Inflammatory macrophage (primary cell): ENCODE results near the gene AICDA.
"Not testable (repeated sequence)": the region's sequence is repeated elsewhere in the genome, so short reads cannot be mapped to it uniquely, and the experiment has no call there.

Source experiments
- DNase-seq, 2 donors: peaks; one replicate each; pipeline ENCODE4 v3.0.0-alpha.2; 2020 to 2022

The AICDA gene

DNA sequence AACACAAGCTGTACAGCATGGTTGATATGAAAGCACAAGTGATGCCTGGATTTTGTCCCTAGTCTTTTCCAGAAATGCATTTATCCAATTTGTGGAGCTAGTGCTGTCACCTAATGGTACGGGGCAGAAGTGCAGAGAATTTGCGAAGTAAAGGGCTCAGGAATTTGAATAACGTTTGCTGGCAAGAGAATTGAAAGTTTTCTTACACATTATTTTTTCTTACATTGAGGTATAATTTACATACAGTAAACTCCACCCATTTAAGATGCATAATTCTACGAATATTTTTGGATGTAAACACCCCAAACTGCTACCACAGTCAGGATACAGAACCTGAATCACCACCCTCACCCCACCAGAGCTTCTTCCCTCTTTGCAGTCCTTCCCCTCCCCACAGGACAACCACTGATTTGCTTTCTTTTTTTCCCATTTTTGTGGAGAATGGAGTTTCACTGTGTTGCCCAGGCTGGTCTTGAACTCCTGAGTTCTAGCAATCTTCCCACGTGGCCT is 3.5 kb downstream of the AICDA start:
- peak; percentile 61 to 63 for DNase-seq

DNA sequence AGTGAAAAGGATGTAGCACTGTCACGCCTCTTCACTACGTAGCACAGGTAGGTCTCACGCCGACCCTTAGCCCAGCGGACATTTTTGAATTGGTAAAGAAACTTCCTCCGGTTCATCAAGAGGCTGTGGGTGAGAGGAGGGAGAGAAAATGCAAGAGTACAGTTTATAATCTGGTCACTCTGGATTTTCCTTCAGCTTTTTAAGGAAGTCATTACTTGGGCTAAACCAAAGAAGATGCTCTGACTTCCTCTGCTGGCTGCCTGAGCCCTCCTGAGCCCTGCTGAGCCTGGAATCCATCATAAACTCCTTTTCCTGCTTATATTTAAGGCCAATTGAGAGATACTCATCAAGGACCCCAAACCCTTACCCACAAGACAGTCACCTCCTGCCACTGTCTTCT is 5.8 kb downstream of the AICDA start:
- peak in 1 of 2 donors; percentile 27 for DNase-seq

DNA sequence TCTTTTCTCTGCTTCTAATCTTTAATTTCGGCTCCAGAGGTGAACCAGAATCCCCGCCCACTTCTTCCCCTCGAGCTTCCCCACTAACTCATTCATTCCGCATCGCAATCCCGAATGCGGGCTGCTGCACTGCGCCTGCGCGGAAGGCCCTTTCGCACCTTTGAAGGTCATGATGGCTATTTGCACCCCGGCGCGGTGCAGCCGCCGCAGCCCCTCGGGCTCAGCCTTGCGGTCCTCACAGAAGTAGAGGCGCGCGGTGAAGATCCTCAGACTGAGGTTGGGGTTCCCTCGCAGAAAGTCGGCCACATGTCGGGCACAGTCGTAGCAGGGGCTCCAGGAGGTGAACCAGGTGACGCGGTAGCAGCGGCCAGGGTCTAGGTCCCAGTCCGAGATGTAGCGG is 7.6 kb downstream of the AICDA start:
- no peak for DNase-seq

DNA sequence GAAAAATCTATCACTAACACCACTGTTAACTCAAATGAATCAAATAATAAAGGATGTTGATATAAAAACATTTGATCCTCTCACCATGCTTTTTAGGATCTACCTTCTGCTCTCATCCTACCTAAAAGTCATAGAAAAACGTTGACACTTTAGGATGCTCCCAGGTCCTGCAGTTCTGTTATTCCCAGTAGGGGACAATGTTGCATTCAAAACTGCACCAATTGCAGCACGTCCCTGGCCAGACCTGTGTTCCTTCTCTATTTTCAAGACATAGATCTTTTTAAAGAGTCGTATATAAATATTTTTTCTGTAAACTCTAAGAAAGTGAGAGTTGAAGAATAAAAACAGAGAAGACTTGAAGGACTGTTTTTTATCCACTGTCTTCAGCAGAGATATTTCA is 8.8 kb downstream of the AICDA start:
- DNase-seq: peak; percentile 32 to 49

DNA sequence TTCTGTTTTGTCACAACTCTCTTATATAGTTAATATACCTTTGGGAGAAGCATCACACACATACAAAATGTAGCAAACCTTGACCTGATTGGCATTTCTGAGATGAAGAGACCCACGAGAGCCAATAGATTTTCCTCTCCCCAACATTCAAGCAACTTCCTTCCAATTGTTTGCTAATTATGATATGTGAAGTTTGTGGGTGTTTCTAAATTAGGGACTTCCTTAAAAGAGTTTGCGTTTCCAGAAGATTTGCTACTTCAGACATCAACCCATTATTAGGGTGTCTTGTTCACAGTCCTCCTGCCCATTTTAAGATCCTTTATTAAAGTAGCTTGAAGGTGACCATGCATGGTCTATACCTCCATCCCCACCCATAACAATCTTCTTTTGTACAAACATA is 9.4 kb downstream of the AICDA start:
- peak in 1 of 2 donors; percentile 54 for DNase-seq

DNA sequence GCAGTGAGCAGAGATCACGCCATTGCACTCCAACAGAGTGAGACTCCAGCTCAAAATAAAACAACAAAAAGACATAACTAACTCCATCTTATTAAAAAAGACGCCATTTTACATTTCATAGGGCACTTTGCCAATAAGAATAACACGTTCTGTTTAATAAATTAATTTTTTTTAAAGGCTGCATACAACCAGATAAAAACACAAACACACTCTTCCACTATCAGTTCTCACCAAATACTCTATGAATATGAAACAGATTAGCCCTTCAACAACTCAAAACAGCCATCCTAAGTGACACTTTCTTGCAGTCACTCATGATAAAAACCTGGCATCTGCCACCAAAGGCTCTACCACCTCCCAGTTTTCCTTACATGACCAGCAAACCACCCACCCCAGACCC is 16.1 kb downstream of the AICDA start:
- DNase-seq: no peak

DNA sequence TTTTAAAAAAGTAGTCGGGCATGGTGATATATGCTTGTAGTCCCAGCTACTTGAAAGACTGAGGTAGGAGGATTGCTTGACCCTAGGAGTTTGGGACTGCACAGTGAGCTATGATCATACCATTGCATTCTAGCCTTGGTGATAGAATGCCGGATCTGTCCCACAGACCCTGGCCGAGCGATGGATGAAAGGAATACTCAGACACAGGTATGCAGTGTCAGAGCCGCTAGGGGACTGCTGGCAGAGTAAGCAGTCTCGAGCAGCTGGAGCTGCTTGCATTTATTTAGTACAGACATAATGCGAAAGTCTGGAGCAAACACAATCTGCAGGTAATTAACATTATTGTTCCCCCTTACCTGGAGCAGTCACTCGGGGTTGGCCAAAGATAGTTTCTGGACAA is 18.6 kb downstream of the AICDA start:
- no peak for DNase-seq

DNA sequence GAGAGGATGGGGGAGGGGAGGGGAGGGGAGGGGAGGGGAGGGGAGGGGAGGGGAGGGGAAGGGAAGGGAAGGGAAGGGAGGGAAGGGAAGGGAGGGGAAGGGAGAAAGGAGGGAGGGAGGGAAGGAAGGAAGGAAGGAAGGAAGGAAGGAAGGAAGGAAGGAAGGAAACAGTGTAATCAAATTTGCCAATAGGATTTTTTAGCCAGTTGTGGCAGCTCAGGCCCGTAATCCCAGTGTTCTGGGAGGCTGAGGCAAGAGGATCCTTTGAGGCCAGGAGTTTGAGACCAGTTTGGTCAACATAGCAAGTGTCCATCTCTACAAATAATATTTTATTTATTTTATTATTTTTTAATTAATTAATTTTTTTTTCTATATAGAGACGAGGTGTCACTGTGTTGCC is 19.4 kb downstream of the AICDA start:
- DNase-seq: no peak

DNA sequence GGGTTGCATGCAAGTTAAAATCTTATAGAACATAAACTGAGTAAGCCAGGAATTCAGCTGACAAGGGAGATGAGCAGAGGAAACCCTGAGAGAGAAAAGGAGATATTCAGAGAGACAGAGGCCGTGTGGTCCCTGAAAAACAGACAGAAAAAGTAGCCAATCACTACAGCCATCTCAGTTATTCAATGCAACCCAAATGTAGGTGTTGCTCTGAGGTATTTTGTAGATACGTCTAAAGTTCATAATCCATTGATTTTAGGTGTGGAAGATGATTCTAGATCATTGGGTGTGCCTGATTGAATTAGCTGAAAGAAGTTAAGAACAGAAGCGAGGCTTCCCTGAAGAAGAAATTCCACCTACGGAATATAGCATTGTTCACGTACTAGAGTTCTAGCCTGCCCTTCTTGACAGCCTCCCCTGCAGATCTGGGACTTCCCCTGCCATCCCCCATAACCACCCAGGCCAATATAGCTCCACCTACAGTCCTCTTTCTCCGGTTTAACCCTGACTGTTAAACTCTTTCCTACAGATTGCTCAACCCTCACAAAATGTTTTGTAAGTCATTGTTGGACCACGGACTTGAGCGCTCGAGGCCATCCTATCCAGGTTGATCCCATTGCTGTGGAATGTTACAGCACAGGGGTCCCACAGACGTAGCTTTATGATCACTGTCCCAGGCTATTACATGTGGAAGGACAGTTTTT is 21.7 kb downstream of the AICDA start:
- peak; percentile 74 to 75 for DNase-seq

DNA sequence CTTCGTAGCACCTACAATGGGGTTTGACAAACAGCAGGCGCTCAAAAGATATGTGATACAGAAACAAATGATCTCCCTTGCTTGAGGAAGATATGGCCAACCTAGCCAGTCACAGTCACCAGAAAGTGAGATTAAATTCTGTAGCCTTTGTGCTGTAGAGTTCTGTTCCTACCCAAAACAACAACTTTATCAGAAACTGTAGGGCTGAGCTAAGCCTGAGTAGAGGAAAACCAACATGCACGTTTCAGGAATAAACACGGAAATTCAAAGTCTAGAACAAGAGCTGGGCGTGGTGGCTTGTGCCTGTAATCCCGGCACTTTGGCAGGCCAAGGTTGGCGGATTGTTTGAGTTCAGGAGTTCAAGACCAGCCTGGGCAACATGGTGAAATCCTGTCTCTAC is 23.0 kb downstream of the AICDA start:
- no peak for DNase-seq

DNA sequence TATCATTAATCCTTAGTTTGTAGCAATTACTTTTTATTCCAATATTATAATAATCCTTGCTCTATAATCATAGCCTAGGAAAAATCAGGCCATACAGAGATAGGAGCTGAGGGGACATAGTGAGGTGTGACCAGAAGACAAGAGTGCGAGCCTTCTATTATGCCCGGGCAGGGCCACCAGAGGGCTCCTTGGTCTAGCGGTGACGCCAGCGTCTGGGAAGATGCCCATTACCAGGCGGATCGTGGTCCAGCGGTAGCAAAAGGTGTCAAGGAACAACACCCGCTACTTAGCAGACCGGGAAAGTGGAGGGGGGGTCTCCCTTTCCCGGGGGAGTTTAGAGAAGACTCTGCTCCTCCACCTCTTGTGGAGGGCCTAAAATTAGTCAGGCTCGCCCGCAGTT is 28.2 kb downstream of the AICDA start:
- not testable (repeated sequence) for DNase-seq

DNA sequence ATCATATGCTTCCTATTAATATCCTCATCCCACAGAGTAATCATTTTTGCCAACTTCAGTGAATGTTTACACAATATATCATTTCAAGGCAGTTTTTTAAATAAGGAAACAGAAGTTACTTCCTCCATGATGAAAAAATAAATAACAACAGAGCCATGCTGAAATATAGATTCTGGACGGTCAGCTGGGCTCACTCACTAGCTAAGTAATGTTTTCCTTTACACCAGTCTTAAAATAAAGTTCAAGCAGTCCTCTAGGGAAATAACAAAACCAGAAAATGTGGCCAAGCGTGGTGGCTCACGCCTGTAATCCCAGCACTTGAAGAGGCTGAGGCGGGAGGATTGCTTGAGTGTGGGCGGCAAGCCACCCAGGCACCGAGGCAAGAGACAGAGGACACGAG is 28.7 kb downstream of the AICDA start:
- peak; percentile 79 to 93 for DNase-seq

DNA sequence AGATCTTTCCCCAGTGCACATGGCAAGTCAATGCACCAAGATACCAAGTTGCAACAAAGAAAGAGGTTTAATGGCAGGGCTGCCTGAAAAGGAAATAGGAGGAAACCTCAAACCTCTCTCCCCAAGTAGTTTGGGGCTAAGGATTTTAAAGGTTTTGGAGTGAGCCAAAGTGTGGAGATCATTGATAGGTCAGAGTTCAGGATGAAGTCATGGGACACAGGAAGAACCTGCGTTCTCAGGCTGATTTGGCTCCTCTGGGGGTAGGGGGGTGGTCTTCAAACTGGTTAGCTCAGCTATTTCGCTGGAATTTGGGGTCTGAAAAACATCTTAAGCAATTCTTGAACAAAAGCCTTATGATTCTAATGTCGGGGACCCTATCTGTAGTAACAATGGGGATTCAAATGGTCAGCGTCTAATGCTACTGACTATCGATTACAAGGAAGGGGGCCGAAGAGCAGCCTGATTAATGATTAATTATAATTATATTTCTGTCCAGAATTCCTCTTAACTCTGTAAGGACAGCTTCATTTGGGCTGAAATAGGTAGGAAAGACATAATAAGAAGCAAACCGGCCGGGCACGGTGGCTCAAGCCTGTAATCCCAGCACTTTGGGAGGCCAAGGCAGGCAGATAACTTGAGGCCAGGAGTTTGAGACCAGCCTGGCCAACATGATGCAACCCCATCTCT is 31.4 kb downstream of the AICDA start:
- DNase-seq: no peak

DNA sequence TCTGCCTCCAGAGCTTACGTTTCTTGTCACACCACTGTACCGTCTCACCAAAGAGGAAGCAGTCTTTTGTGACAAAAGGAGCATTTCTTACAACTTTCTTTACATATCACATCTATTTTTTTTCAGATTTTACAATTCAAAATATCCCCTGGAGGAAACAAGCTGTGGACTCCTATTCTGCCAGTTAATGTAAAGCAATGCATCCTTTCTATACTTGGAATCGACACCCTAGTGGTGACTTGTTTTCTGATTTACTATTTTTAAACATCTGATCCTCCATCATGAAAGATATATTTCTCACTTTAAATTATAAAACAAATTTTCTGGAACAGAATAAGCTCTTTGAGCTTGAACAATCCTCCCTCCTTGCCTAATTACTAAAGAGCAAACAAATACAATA is 34.8 kb downstream of the AICDA start:
- DNase-seq: no peak

DNA sequence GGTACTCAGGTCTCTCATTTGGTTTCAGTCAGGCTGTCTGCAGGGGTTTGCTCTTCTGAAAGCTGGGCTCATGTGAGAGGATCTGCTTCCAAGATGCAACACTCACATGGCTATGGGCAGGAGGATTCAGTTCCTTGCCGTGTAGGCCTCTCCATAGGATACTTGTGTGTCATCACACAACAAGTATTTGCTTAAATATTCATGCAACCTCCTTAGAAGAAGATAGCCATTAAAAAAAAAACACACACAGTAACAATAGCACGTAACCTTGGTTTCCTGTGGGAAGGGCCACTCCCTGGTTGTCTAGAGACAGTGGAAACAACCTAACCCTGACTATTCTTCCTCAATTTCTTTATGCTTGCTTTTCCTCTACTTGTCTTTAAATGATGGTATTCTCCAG is 40.2 kb downstream of the AICDA start:
- DNase-seq: peak; percentile 74 to 88

DNA sequence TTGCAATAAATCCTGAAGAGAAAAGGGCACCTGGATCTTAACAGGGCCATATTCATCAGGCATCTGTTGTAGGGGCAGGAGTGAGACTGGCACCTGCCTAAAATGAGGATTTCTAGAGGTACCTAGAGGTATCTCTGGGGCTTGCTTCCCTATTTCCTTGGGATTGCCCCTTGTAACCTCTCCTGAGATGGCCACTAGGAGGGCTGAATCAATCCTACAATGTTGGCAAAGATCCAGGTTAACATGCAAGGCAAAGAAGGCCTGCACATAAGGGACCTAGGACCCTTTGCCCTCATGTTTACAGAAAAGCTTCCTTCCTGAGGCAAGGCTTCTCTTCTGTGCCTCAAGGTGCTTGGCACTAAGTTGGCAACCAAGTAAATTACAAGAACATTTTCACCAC is 46.1 kb downstream of the AICDA start:
- DNase-seq: peak; percentile 27 to 39

DNA sequence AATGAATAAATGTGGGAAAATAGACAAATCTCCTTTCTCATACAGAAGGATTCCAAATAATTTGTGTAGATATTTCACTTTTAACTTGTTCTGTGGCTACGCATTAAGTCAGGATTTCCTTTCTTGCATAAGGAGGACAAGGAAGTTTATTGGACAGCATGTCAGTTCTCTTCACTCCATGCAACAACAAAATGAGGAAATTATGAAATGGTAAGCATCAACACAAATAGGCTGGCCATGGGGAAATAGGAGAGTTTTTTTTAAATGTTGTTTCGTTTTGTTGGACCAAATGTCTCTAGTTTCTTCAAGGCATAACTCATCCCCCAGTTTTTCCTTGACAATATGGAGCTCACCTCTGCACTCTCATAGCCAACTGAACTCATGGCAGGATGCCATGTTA is 46.6 kb downstream of the AICDA start:
- peak; percentile 53 to 82 for DNase-seq

DNA sequence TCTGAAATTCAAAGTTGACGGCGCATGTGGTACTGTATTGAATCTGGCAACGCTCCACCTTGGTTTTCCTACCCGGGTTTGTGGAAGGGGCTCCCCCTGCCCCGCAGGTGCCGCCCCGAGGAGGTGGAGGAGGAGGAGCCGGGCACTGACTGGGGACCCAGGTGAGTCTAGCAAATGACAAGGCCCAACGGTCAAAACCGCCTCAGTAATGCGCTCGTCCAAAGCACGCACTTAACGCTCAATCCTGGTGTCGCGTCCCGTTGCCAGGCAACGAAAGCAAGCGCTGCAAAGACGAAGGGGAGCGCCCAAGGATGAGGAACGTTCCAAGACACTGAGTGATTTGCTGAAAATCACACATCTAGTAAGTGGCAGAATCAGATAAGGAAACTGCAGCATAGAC is 48.0 kb downstream of the AICDA start:
- DNase-seq: no peak

DNA sequence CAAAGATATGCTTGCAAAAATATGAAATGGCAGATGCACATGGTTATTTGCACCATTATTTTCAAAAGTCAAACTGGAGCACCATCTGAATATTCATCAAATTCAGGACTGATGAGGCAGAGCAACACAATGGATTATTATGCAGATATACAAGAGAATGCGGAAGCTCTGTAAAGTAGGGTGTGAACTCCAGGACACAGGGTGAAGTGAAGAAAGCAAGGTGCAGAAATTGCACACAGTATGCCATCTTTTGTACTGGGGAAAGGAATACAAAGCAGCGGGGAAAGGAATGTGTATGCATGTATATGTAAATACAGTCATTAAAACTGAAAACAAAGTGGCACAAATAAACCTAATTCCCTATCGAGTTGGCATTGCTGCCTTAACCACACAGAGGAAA is 49.3 kb downstream of the AICDA start:
- no peak for DNase-seq

DNA sequence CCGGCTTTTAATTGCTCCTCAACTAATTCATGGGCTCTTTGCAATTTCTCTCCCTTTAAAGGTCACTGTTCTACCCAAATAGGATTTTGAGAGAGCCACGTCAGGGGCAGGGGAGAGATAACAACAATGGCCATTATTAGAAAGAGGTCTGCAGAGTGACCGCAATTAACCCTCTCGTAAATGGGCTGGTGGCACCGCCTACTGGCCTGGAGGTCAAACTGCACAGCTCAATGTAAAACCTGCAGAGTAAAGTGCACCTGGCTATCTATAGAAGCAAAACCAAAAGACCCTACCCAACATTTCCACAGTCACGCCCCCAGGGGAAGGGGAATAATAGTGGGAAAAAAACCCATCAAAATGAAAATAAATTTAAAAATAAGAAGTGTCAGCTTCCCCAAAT is 50.3 kb downstream of the AICDA start:
- DNase-seq: no peak

DNA sequence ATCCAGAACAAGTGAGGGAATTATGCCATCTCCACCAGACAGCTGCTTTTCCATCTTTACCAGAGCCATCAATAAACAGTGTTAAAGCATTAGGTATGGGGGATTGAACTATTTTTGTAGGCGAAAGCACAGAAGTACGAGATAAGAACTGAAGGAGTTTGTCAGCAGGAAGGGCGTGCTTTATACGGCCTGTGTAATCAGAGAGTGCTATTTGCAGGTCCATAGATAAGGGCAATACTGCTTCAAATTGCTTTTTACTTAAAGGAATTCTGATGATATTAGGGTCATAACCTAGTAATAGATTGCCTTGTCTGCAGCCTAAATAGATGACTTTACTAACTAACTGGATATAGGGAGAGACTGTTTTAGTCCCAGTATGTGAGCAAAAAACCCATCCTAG is 51.6 kb downstream of the AICDA start:
- no peak for DNase-seq

DNA sequence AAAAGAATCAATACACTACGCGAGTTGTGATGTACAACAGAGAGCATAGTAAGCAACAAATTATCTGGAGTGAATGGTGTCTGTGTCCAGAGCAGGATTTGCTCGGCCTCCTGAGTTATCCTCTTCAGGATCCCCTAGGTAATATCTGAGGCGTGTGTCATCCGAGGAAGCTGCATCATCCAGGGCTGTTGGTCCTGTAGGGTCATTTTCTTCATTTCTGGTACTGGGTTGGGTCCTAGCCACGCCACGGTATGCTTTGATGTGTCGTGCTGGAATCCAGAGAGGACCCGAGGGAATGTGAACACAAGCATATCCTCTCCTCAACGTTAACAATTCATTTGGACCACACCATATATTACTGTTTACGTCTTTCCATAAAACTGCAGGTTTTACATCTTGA is 53.0 kb downstream of the AICDA start:
- DNase-seq: no peak

DNA sequence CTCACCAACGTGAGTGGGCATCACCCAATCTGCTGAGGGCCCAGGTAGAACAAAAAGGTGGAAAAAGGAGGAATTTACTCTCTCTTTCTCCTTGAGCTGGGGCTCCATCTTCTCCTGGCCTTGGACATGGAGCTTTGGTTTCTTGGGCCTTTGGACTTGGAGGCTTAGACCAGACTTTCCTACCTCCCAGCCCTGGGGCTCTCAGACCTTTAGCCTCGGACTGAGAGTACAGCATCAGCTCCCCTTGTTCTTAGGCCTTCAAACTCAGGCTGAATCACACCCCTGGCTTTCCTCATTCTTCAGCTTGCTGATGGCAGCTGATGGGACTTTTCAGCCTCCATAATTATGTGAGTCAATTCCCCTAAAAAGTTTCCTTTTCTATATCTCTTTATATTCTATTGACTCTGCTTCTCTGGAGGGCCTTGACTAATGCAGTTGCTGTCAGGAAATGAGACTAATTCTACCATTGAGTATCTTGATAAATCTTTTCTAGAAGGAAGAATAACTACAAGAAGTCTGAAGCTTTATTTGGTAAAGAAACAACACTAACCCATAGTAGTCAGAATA is 56.0 kb downstream of the AICDA start:
- DNase-seq: no peak
